Measurements from ENCODE around the gene ASB6. TPM values are rescaled to one million over a fixed set of nuclear protein-coding genes. Genes with fewer than 3 reads are reported as not detected.
"Not testable (repeated sequence)": the region's sequence is repeated elsewhere in the genome, so short reads cannot be mapped to it uniquely, and the experiment has no call there.

ASB6 gene
- total RNA-seq, 1 donor from 2014 or later = 10.6 TPM

DNA sequence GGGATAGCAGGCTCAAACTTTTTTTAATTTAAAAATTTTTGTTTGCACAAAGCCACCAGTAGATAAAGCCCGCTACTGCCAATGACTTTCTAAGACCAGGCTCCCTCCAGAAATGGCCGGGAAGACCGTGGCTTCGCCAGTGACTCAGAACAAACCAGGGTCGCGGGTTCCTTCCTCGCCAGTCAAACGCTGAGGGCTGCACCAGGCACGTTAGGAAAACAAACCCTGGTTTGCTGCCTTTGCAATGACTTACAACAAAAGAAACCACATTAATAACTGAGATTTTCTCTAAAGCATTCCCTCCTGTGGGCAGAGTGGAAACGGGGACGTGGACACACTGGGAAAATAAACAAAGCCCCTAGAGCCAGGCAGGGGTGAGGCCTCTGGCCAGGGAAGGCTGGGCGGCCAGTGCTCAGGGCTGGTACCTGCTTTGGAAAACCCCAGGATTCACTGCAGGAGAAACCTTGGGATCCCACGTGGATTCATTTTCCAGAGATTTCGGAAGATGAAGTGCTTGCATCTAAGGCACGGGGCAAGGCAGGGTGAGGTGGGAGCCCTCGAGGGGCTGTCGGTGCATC is 27.3 kb upstream of the ASB6 start:
- DNase-seq (ENCODE audit: low spot score in 2 of 2) = no peak

DNA sequence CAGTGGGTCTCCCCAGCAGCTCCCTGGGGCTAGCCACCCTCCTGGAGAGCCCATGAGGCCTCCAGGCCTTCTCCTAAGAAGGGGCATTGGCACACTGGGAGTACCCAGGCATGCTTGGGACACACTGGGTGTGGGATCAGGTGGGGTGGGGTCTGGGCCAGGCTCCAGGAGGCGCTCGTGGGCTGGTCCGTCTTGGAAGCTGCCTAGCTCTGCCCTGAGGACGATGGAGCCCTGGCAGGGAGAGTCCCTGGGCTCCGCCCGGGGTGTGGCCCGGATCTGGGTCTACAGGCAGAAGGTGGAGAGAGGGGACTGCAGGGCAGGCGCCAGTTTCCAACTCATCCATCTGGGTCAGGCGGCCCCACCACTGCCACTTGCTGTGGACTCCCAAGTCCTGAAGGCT is 25.9 kb upstream of the ASB6 start:
- DNase-seq (ENCODE audit: low spot score in 2 of 2) (no peak), FAIRE-seq (no peak)

More for the DNA sequence above, 27.3 kb upstream of the ASB6 start:
- no peak for FAIRE-seq

DNA sequence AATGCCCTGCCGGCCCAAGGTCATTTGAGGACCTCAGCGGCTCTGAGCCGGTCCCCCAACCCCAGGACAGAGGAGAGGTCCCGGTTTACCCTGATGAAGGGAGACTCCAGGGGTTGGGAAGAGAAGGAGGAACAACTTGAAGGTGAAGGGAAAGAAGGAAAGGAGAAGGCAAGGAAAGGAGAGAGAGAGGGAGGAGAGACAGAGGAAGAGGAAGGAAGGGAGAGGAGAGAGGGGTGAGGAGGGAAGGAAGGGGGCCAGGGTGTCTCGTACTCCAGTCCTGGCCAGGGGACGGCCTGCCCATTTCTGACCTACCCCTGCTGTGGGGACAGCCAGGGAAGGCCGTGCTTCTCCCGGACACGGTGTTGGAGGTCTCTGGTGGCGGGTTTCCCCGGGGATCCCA is 25.4 kb upstream of the ASB6 start:
- FAIRE-seq = no peak
- no peak for DNase-seq (ENCODE audit: low spot score in 2 of 2)

DNA sequence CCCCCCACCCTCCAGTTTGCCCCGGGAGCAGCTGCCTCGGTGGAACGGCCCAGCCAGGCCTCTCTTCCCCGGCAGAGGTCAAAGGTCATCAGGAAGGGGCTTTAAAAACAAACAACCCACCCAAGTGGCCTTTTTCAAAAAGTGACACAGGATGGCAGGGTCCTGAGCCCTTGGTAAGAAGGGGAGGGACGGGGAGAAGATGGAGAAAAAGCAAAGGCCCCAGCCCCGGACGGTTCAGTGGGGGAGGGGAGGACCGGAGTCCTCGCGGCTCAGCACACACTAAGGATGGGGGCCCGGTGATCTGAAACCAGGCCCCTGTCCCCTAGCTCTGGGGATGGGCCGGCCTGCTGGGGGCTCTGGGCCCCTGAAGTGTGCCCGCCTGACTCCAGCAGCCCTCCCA is 24.6 kb upstream of the ASB6 start:
- FAIRE-seq = no peak
- DNase-seq (ENCODE audit: low spot score in 2 of 2) = no peak

DNA sequence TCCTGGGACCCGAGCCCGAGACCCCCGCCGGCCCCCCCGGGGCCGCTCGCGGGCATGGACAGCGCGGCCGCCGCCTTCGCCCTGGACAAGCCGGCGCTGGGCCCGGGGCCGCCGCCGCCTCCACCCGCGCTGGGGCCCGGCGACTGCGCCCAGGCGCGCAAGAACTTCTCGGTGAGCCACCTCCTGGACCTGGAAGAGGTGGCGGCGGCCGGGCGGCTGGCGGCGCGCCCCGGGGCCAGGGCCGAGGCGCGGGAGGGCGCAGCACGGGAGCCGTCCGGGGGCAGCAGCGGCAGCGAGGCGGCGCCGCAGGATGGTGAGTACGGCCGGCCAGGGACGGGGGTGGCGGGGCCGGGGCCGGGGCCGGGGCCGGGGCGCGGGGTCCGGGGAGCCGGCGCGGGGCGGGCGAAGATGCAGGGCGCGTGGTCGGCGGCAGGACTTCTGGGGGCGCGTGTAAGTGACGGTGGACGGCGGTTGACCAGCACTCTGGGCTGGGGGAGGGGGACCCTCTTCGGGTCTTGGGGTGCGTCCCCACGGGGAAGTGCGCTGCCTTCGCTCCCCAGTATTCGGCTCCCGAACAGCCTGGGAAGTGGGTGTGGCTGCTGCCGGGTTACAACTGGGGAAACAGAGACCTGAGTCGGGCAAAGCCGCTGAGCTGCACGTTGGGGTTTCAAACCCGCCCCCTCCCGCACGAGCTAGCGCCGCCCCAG is 24.0 kb upstream of the ASB6 start:
- FAIRE-seq (no peak), DNase-seq (ENCODE audit: low spot score in 2 of 2) (no peak)

DNA sequence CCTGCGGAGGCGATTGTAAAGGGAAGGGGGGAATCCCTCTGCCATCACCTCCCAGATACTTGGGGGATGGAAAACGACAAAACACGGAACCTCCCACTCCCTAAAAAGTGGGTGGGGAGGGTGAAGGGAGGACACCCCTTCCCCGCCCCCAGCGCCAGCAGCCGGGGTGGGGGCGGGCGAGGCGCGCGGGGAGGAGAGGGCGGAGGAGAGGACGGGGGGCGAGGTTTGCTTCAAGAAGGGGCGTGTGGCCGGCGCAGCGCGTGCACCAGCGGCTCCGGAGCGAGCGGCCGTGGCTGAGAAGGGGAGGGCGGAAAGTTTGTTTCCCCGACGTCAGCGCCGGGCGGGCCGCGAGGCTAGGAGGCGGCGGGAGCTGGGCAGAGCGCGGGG is 23.4 kb upstream of the ASB6 start, which contains the start of gene PRRX2:
Gene PRRX2, plus strand, starts transcription at position 259 of the 387 bp plus-strand sequence. CDS start 221 bp downstream, outside the sequence.
- no peak for DNase-seq (ENCODE audit: low spot score in 2 of 2)
- no peak for FAIRE-seq

DNA sequence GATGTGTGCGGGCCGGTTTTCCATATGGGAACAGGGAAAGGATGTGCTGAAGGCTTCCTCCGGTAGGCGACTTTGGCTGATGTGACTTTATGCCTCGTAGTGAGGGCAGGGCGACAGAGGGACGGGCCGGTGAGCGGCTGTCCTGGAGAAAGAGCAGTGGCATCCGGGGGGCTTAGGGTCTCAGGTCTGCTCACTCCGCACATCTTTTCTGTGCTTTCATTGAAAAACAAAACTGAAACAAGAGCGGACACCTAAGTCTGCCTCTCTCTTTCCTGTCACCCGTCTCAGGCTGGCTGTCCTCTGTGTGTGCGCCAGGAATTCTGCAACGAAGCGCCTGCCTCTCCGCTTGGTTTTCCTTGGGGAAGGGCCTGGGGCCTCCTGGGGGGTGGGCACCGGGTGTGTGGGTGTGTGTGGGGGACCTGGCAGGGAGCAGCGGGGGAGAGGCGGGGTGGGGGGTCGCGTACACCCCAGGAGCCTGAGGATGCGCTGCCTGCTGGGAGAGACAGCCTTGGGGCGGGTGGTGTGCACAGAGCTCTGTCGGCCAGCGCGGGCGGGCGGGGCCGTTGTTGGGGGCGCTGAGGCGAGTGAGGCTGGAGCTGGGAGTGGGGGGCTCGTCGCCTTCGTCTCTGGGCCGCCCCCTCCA is 22.9 kb upstream of the ASB6 start:
- FAIRE-seq (no peak), DNase-seq (ENCODE audit: low spot score in 2 of 2) (no peak)

DNA sequence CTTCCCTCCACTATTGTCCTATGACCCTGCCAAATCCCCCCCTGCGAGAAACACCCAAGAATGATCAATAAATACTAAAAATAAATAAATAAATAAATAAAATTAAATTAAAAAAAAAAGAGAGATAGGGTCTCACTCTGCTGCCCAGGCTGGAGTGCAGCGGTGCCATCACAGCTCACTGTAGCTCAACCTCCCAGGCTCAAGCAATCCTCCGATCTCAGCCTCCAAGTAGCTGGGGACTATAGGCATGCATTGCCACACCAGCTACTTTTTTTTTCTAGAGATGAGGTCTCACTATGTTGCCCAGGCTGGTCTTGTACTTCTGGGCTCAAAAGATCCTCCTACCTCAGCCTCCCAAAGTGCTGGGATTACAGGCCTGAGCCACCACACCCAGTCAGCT is 20.3 kb upstream of the ASB6 start:
- FAIRE-seq; DNase-seq (ENCODE audit: low spot score in 2 of 2): not testable (repeated sequence)

DNA sequence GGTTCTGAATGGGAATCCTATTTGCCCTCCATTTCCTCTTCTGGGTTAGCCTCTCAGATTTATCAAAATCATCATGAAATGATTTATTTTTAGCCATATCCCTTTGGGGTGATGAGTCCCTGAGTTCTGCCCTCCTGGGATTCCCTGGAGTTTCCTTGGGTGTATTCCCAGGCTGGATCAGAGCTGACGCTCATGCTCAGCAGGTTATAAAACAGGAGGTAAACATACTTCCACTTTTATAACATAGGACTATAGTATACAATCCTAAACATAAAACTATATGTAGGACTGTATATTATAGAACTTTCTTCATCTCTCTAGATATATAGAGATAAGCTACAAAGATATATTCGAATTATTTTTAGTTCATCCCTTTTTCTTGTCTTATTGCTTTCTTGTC is 19.1 kb upstream of the ASB6 start:
- FAIRE-seq = no peak
- no peak for DNase-seq (ENCODE audit: low spot score in 2 of 2)

DNA sequence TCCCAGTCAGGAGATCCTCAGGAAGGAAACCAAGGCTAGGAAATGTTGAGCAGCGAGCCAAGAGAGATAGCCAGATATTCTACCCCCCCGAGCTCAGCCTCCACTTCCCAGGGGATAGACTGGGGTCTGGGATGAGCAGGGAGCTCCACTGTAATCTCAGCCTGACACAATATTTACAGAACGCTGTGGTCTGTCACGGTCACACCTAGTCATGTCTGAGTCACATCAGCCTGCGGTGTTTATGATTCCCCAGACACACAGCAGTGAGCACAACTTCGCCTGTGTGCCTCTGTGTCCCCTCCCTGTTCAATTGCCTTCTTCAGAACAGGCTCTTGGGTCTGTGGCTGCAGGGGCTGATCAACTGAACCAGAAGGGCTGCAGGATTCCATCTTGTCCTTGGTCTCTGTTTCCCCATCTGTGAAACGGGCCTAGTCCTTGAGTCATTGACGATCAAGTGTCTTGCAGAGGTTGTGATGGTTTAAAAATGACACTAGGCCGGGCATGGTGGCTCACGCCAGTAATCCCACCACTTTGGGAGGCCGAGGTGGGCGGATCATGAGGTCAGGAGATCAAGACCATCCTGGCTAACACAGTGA is 14.9 kb upstream of the ASB6 start:
- no peak for DNase-seq (ENCODE audit: low spot score in 2 of 2)

DNA sequence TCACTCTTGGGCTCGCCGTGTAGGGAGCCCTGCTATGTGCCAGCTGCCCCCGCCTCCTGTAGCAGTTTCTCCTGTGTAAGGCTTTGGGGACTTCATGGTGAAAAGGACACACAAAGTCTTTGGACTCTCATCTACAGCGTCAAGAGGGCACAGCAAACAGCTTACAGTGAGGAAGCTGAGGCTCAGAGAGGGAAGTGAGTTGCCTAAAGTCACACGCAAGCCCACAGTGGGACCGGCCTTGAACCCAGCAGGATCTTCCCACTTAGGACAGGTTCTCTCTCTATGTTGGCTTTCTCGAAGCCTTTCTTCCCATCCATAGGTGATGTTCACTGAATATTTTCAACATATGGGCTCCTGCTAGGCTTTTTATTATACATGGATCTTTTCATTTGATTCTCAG is 13.7 kb upstream of the ASB6 start:
- FAIRE-seq (no peak), DNase-seq (ENCODE audit: low spot score in 2 of 2) (no peak)

More for the DNA sequence above, 14.9 kb upstream of the ASB6 start:
- no peak for FAIRE-seq

DNA sequence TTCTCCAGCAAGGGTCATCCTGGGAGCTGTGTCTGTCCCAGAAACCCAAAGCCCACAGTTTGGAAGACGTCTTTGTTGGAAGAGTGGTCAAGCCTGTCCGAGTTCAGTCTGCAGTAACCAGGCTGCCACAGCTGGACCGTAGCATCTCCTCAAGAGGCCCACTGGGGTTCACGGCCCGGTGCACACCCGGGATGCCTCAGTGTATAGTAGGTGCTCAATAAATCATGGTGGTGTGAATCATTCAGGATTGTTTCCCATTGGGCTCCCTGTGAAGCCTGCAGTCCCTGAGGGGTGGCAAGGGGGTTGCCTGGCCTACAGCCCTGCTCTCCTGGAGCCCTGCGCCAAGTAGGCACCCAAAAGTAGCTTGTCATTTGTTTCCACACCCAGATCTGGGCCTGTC is 13.2 kb upstream of the ASB6 start:
- no peak for DNase-seq (ENCODE audit: low spot score in 2 of 2)
- no peak for FAIRE-seq

DNA sequence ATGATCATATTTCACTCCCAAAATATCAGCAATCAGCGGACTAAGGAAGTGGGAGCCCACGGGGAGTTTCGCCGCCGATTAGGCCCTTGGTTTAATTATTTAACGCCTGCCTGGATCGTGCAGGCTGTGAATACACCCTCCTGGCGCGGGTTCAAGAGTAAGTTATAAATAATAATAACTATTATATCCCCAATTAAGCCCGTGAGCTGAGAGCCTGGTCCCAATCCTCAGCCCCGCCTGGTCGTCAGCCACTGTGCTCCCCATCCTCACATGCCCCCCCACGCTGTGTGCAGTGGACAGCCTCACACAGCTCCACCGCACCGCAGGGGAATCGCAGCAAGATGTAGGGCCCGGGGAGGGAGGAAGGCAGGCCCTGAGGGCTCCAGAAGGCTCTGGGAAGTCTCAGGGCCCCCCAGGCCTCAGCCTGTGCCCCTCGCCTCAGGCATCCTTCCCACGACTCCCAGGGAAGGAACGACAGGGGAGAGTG is 12.6 kb upstream of the ASB6 start:
- DNase-seq (ENCODE audit: low spot score in 2 of 2) = no peak

DNA sequence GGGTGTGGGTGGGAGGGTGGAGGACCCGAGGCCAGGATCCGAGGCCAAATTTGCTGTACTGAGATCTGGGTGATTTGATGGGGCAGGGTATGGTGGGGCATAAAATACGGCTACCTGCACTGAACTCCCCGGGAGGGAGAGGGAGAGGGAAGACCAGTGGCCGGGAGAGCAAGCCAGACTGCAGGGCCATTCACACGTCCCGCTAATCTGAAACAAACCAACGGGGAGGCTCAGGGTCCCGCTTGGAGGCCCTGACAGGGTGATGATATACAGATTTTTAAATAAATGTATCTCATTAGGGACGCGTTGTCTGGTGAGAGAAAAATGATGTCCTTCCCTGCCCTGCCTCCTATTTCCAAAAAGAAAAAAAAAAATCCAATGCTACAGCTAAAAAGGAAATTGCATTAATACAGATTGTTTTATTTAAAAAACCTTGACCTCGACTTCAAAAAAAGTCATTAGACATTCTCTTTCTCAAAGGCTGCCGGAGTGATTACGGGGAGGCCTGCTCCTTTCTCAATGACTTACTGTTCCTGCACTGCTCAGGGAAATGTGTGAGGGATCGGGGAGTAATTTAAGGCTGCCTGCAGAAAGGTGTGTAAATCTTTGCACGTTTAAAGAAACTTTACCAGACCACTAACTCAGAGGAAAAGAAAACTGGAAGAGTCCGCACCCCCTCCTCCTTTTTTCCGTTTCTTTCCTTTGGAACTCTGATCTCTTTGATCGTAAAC is 12.0 kb upstream of the ASB6 start:
- DNase-seq (ENCODE audit: low spot score in 2 of 2) (no peak), FAIRE-seq (no peak)

More for the DNA sequence above, 12.6 kb upstream of the ASB6 start:
- no peak for FAIRE-seq

DNA sequence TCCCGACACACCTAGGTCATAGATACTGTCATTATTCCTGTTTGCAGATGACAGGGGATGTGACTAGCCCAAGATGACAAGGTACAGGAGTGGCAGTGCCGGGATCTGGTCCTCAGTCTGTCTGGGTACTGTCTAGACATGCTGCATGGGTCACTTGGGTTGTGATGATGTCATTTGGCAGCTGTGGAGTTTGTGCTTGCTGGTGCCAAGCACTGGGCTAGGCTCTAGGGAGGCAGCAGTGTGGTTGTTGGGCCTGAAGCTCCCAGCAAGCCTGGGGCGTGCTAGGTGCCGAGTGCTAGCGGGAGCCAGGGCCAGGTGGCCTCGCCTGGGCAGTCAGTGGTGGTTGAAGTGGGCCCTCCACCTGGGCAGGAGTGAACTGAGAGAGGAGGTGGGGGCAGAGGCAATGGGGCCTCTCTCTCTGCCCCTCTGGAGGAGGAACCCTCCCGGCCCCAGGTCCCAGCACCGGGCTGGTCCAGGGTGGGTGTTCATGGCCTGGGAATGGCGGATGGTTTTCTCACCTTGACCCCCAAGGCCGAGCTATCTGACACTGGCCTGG is 8.8 kb upstream of the ASB6 start:
- DNase-seq (ENCODE audit: low spot score in 2 of 2) (no peak), FAIRE-seq (no peak)

DNA sequence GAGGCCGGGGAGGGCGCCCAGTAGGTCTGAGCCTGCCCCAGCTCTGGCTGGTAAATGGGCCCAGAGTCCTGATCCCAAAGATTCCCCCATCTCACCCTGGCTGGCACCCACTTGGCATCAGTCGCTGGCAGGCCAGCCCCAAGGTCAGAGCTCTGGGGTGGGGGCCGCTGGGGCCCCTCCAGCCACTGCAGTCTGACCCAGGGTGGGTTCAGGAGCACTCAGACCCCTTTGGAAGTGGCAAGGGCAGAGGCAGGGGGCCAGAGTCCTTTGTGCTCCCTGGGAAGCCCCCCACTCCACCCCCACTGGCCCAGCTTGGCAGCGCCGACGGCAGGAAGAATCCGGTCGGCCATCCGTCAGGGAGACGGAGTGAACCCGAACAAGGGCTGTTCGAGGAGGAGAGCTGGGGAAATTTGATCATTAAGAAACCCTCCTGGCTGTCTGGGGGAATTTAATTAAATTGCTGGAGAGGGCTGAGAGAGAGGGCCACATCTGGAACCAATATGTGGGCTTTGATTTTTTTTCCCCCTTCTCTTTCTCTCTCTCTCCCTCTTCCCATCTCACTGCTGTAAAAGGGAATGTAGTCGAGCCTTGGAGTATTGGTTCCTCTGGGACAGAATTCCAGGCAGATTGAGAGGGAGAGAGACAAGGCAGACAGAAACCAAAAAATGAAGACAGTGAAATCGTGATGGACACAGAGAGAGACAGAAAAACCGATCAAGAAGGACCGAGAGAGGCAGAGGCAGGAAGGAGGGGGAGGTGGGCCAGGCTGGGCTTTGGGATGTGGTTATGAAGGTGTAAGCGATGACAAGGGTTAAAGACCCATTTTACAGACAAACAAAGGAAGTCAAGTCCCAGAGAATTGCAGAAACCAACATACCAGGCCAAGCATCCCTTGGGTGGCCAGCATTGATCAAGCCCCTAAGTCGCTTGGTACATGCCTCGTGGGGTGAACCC is 8.1 kb upstream of the ASB6 start:
- no peak for FAIRE-seq

DNA sequence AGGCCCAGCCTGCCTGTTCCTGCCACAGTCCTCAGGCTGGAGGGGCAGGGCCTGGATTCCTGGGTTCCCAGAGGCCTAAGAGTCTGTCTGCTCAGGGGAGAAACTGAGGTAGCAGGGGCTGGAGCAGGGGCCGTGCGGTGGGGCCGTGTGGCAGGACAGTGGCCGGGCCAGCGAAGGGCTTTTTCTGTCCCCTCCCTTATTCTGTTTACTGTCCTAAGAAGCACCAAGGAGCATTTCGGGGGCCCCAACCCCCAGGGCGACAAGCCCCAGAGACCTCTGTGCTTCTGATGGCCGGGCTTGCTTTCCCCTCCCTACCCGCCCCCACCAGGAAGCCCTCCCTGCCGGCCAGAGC is 6.8 kb upstream of the ASB6 start:
- no peak for FAIRE-seq
- DNase-seq (ENCODE audit: low spot score in 2 of 2) = no peak

More for the DNA sequence above, 8.1 kb upstream of the ASB6 start:
- DNase-seq (ENCODE audit: low spot score in 2 of 2) = no peak

DNA sequence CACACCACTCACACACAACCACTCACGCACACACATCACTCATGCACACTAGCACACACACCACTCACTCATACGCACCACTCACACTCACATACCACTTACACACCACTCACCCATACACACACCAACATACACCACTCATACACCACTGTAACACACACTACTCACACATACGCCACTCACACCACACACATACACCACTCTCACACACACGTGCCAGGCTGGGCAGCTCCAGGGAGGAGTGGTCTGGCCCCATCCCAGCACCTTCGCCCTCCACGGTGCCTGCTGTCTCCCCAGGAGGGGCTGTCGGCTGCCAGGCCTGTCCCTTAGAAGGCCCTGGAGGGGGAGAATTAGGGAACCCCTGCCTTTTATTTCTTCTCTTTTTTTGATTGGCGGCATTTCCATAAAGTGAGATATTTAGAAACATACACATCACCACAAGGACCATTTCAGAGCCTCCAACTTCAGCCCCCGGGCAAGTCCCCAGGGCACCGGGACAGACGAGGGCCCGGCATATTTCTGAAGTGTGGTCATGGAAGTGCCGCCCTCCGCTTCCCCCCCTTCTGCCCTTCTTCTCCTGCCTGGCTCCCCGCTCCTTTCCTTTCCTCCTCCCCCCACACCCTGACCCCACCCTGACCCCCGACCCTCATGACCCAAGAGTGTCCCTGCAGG is 6.3 kb upstream of the ASB6 start:
- FAIRE-seq = no peak
- no peak for DNase-seq (ENCODE audit: low spot score in 2 of 2)

DNA sequence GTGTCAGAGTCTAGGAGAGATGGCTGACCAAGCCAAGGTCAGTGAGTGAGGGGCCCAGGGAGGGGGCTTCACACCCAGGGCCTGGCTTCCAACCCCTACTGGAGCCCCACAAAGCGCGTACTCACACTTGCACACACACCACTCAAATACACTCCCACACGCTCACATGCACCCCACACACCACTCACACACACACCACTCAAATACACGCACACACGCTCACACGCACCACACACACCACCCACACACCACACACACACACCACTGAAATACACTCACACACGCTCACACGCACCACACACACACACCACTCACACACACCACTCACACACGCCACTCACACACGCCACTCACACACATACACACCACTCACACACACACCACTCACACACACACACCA is 5.7 kb upstream of the ASB6 start:
- FAIRE-seq = no peak
- DNase-seq (ENCODE audit: low spot score in 2 of 2) = no peak

All from frontal cortex (tissue), 4 donors.